KMS-11 (cell line): Measurements from ENCODE around the gene IQSEC1.

Experiments
- H2AFZ ChIP-seq: fragments of 200-600 bp; sonication (generic); 2 replicates; pipeline ENCODE4 v1.6.1; 2016; ENCODE audit warnings: antibody characterized with exemption, mixed run types, low read depth
- H3K27ac ChIP-seq: fragments of 200-600 bp; sonication (generic); 2 replicates; pipeline ENCODE4 v1.6.1; 2016; ENCODE audit warnings: mild to moderate bottlenecking, mixed run types
- H3K27me3 ChIP-seq: fragments of 200-600 bp; sonication (generic); 2 replicates; pipeline ENCODE4 v1.6.1; 2017; ENCODE audit warnings: mild to moderate bottlenecking, low read depth, mixed run types, moderate library complexity; ENCODE audit not compliant: insufficient read depth
- H3K36me3 ChIP-seq: fragments of 200-600 bp; sonication (generic); 2 replicates; pipeline ENCODE4 v1.6.1; 2017; ENCODE audit warnings: mild to moderate bottlenecking, mixed run types; ENCODE audit not compliant: insufficient read depth
- H3K4me1 ChIP-seq: fragments of 200-600 bp; sonication (generic); 2 replicates; pipeline ENCODE4 v1.6.1; 2016; ENCODE audit warnings: mild to moderate bottlenecking, low read depth, mixed run types; ENCODE audit not compliant: poor library complexity, severe bottlenecking
- H3K4me2 ChIP-seq: fragments of 200-600 bp; sonication (generic); 2 replicates; pipeline ENCODE4 v1.7.0; 2016; ENCODE audit warnings: mild to moderate bottlenecking, mixed run types
- H3K4me3 ChIP-seq: fragments of 200-600 bp; sonication (generic); IDR thresholded peaks from 2 replicates; pipeline ENCODE4 v1.6.1; 2017; ENCODE audit warnings: low read depth, low read length, mixed read lengths; ENCODE audit not compliant: insufficient read depth
- H3K79me2 ChIP-seq: fragments of 200-600 bp; sonication (generic); 2 replicates; pipeline ENCODE4 v1.6.1; 2016; ENCODE audit warnings: low read depth, mixed run types; ENCODE audit not compliant: insufficient read depth
- H3K9ac ChIP-seq: fragments of 200-600 bp; sonication (generic); 2 replicates; pipeline ENCODE4 v1.6.1; 2016; ENCODE audit warnings: mild to moderate bottlenecking, mixed run types
- H4K20me1 ChIP-seq: fragments of 200-600 bp; sonication (generic); 2 replicates; pipeline ENCODE4 v1.6.1; 2016; ENCODE audit warnings: mild to moderate bottlenecking, mixed run types; ENCODE audit not compliant: insufficient read depth
- CTCF ChIP-seq: fragments of 200-600 bp; sonication (generic); conservative IDR thresholded peaks from 2 replicates; pipeline ENCODE4 v1.6.1; 2017; ENCODE audit warnings: low read depth, mild to moderate bottlenecking, antibody characterized with exemption, low read length, moderate library complexity, mixed read lengths

IQSEC1 gene

GRCh38 chr3:13041113-13041776, 32.0 kb downstream of the IQSEC1 start:
- H3K9ac ChIP-seq = no peak overlapping the region
- no peaks in the 10 kb centered on the region for H3K79me2 ChIP-seq
- H3K4me1 ChIP-seq = peaks cover 25% of the 10 kb centered on the region
- no peak for TF ChIP-seq CTCF
- no peak overlapping the region; the same call in 1 of the 2 replicates for H3K4me2 ChIP-seq
- no peak overlapping the region for H3K4me3 ChIP-seq
- H3K27ac ChIP-seq = no peak overlapping the region
- H4K20me1 ChIP-seq = no peaks in the 10 kb centered on the region
- H2AFZ ChIP-seq = no peak overlapping the region
- no peaks in the 10 kb centered on the region for H3K27me3 ChIP-seq
- H3K36me3 ChIP-seq = no peaks in the 10 kb centered on the region

GRCh38 chr3:13040361-13041074, 32.7 kb downstream of the IQSEC1 start:
- Histone ChIP-seq H3K4me1 (peaks cover 25% of the 10 kb centered on the region), H2AFZ (peak overlapping the region; percentile 29; the same call in 1 of the 2 replicates), H3K27ac (peak overlapping the region; percentile 43), H3K79me2 (no peaks in the 10 kb centered on the region), H4K20me1 (no peaks in the 10 kb centered on the region), H3K4me2 (peak overlapping the region; percentile 60; the same call in 1 of the 2 replicates), H3K36me3 (no peaks in the 10 kb centered on the region), H3K27me3 (no peaks in the 10 kb centered on the region), H3K4me3 (no peak overlapping the region), H3K9ac (peak overlapping the region; percentile 25; the same call in 1 of the 2 replicates)
- no peak for TF ChIP-seq CTCF

- H3K4me2 ChIP-seq = peak overlapping the region; percentile 60; the same call in 1 of the 2 replicates
These were observed 33.9 kb downstream of the IQSEC1 start for GRCh38 chr3:13039213-13039896.

More at GRCh38 chr3:13039213-13039896, 33.9 kb downstream of the IQSEC1 start:
- H3K36me3 ChIP-seq = no peaks in the 10 kb centered on the region
- no peak overlapping the region for H3K9ac ChIP-seq
- H3K4me1 ChIP-seq = peaks cover 25% of the 10 kb centered on the region
- TF ChIP-seq CTCF = no peak
- H3K4me3 ChIP-seq = no peak overlapping the region
- H4K20me1 ChIP-seq = no peaks in the 10 kb centered on the region
- no peak overlapping the region for H3K27ac ChIP-seq
- H2AFZ ChIP-seq = no peak overlapping the region
- H3K27me3 ChIP-seq = no peaks in the 10 kb centered on the region
- H3K79me2 ChIP-seq = no peaks in the 10 kb centered on the region
